Pulmonary artery endothelial cell (primary cell): ENCODE results near the gene NDST4. TPM values are rescaled to one million over a fixed set of nuclear protein-coding genes. Genes with fewer than 3 reads are reported as not detected.
"Not testable (repeated sequence)": the region's sequence is repeated elsewhere in the genome, so short reads cannot be mapped to it uniquely, and the experiment has no call there.

Experiments used
- DNase-seq: peaks from one replicate; pipeline ENCODE4 v3.0.0-alpha.2; 2011; ENCODE audit warnings: low read depth, low spot score
- total RNA-seq: library from RNA; depleted of rRNA; stranded (reverse); fragments of >200 nt; gene quantifications from 2 replicates; pipeline ENCODE4 v1.2.3, GENCODE V29; 2014

The NDST4 gene
- total RNA-seq, 1 donor from 2014 or later = not detected

DNA sequence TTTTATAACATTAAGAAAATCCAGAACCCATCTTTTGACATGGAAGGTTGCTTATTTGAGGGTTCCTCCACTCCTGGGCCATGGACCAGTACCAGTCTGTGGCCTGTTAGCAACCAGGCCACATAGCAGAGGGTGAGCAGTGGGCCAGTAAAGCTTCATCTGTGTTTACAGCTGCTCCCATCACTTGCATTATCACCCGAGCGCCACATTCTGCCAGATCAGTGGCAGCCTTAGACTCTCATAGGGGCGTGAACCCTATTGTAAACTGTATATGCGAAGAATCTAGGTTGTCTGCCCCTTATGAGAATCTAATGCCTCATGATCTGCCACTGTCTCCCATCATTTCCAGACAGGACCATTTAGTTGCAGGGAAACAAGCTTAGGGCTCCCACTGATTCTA, 58.6 kb downstream of the NDST4 start:
- no peak for DNase-seq

DNA sequence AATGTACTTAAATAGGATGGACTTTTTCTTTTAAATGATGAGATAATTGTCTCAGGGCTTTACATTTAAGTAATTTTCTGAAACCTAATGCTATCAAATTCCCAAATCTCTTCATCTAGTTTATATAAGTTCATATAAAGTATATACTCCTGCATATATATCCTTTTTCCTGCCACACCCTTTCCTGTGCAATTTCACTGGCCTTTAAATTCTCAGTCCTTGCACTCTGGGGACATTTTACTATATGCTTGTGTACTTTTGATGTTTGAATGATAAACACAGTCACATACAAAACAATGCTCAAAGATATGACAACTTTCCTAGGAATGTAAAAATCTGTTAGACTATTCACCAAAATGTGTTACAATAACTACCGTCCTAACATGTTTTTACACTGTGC, 60.1 kb downstream of the NDST4 start:
- no peak for DNase-seq

DNA sequence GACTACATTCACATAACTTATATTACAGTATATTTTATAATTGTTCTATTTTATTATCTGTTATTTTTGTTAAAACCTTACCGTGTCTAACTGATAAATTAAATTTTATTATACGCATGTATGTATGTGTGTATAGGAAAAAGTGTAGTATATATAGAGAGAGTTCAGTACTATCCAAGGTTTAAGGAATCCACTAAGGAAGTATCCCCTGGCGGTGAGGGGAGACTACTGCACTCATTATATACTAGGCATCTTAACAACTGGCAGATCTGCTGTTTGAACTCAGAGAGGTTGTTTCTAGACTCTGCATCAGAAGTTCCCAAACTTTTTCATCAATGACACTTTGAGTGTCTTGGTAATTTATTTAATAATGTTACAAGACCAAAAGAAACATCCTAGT, 70.9 kb downstream of the NDST4 start:
- DNase-seq = no peak

DNA sequence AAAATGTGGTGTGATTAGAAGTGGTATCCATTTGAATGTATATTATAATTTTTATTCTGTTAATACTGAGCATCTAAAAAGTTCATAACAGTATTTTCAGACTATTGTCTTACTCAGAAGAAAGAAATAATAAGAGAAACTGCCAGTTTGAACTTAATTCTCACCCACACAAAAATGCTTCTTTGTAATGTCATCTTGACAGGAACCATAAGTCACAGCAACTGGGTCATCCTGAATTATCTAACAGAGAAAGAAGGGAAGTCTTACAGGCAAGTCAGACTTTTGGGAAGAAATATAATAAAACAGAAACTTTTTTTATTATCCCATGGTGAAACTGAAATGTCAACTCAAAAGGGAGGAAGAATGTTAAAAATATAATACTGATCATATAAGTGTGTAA, 83.1 kb downstream of the NDST4 start:
- DNase-seq = no peak

DNA sequence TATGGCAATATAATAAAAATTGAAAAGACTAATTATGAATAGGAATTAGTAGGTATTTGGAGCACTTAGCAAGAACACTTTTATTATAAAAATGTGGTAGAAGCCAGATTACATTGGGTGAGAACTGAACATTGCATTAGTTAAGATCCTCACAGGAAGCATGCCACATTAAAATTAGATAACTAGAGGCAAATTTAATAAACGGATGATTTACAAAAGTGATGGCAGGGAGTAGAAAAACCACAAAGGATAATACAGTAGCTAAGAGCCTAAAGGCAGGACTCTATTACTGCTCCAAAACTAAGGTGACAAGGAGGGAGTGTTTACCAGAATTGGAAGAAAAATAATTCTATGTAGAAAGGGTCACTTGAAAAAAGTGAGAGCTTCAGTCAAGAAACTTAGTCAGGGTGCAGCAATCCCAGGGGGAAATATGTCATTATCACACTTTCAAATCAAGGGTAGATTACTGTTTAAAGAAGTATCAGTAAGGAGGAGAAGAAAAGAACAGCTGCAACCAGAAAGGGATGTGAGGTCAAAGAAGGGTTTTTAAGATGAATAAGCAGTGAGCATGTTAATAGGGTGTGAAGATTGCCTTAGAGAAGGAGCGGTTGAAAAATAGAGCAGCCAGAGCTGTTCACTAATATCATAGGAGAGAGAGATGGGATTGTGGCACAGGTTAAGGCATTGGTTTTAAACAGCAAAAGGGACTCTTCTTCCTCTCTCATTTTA, 84.6 kb downstream of the NDST4 start:
- DNase-seq = no peak

DNA sequence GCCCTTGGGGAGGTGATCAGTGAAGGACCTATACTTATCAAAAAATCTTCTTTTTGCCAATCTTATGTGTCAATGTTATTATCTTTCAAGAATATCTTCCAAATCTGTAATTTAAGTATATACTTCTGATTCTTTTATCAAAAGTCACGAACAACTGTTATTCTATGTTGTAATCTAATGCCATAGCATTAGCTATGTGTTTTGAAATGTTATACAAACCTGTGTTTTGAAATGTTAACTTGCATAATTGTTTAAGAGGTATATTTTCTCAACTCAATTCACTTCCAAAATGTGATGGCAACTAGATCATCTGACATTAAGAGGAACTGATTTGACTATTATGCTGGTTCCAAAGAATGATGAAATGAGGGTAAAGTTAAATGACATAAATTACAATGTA, 113.5 kb downstream of the NDST4 start:
- no peak for DNase-seq

DNA sequence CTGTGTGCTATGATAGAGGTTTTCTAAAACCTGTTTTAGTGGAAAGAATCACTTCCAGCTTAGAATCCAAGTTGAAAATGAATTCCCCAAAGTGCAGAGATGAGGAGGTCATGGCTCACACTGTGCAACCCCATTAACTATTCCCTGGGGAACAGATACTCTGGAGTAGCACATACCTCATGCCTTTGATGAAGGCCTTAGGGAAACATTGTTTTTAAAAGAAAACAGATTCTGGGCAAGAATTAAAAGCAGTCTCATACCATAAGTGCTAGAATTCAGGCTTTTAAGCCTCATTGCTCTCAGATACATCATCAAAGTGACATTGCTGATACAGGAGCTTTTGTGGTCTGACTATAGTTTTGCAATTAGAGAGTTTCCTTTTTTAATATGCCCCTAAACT, 115.1 kb downstream of the NDST4 start:
- no peak for DNase-seq

DNA sequence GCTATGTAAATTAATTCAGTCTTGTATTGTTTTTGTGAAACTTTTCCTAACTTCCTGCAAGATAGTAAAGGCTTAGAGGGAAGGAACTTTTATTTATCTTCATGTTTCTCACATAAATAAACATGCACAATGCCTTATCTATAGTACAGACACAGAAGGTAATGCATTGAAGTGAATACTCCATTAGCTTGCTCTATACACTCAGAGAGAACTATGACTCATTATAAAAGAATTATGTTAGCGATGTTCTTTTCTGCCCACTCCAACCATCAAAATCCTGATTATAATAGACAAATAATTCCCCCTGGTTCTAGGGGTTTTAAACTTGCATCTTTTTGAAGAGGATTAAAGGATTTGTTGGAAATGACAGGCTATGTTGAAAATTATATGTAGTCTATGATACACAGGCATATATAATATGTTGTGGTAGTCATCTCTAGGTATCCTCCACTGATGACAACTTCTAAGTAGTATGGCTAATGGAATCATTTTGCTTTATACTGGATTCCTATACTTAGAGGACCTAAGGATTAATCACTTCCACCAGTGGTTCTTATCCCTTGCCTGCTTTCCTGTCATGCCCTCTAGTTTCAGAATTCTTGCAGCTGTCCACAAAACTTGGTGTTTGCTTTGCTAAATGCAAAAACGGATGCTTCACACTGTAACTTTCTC, 115.7 kb downstream of the NDST4 start:
- DNase-seq = no peak

DNA sequence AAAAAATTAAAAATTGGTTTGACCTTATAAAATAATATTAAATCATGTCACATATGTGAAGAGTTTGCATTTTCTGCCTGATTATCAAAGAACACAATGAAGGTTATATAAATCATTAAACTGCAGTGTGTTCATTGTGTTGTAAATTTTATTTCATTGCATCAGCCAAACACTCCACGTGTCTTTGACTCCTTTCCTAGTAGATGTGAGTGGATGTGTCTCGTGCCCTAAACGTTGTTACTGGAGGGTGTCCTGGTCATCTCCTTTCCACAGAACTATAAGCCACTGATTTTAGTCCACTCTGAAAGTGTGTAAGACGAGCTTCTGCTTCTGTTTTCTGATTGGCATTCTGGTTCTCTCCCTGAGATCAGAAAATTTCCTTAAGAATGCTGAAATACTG, 127.3 kb downstream of the NDST4 start:
- DNase-seq = no peak

DNA sequence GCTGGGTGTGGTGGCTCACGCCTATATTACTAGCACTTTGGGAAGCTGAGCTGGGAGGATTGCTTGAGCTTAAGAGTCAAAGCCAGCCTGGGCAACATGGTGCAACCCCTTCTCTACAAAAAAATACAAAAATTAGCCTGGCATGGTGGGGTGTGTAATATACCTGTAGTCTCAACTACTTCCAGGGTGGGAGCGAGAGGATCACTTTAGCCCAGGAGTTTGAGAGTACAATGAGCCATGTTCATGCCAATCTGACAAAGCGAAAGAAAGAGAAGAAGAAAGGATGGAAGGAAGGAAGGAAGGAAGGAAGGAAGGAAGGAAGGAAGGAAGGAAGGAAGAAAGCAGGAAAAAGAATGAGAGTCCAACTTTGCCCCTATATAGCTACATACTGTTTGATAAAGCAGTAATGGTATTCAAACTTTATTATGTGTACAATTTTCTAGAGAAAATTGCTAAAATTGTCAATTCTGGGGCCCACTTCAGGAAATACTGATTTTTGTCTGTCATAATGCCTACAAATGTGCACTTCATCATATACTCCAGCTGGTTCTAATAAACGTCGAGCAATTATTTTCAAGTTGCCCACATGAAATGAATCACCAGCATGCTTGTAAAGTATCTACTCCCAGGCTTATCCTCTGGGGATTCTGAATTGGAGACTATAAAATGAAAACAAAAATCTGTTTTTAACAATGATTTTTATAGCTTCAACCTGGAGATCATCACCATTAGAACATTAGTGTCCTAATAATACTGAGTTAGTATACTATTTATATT, 132.3 kb downstream of the NDST4 start:
- no peak for DNase-seq

DNA sequence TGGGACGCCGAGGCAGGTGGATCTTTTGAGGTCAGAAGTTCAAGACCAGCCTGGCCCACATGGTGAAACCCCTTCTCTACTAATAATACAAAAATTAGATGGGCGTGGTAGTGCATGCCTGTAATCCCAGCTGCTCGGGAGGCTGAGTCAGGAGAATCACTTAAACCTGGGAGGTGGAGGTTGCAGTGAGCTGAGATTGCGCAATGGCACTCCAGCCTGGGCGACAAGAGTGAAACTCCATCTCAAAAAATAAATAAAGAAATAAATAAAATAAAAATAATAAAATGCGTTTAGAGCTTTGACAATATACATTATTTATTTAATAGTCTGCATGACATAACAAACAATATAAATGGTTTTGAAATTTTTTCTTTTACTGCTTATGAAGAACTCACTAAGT, 133.0 kb downstream of the NDST4 start:
- not testable (repeated sequence) for DNase-seq

DNA sequence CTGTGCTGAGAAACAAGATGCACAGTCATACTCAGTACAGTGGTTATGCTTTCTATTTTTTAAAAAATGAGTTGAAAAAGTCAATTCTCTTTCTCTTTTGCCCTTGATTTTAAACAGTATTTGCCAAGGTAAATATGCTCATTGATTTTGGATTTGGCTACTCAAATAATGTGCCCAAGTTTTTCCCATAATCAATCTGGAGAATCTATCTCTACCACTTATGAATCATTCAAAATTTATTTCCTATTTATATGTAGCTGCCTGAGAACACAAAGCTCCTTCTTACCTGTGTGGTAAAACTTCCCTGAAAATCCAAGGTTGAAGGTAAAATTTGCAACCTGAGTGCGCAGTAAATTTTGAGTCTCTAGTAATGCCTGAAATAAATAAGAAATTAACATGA, 136.5 kb downstream of the NDST4 start:
- DNase-seq = no peak

DNA sequence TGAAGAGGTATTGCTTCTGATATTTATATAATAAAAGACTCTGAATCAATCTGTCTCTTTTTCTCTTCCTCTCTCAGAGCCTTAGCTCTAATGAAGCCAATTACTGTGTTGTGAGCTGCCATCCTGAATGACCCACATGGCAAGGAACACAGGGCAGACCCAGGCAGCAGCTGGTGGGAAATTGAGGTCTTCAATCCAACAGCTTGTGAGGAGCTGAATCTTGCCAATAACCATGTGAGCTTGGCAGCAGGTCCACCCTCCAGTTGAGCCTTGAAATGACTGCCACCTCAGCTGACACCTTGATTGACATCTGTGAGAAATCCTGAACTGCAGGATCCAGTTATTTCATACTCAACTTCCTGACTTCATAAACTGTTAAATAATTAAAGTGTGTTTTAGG, 149.4 kb downstream of the NDST4 start:
- DNase-seq = no peak

DNA sequence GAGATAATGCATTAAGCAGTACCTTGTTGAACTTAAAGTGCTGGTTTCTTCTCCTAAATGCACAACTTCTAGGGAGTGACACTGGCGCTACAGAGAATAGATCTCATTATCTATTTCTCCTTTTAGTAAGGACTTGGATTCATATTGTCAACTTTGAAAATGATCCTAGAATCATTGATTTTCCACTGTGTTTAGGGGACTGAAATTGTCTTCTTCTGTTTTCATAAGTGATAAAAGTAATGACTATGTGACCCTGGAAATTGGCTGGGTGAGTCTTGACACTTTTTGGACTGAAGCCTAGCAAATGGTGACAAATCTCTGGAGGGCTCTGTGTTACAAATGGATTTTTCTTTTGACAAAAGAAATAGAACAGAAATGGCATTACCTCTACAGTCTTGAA, 167.8 kb downstream of the NDST4 start:
- no peak for DNase-seq

DNA sequence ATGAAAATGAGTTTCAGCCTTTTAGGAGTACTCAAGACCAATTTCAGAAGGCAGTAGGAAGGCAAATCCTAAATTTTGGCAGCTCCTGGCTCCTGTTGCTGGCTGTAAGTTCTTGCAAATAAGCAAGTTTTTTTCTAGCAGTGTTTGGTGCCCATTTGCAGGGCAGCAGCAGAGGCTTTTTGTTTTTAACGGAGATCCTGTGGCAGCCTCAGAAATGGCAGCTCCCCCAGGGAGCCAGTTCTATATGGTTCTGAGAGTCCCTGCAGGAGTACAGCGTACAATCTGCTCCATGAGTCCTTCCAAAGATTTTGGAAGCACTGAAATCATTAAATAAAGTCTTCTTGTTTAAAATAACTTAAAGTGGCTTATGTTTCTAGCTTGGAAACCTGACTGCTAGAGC, 171.9 kb downstream of the NDST4 start:
- DNase-seq = no peak

DNA sequence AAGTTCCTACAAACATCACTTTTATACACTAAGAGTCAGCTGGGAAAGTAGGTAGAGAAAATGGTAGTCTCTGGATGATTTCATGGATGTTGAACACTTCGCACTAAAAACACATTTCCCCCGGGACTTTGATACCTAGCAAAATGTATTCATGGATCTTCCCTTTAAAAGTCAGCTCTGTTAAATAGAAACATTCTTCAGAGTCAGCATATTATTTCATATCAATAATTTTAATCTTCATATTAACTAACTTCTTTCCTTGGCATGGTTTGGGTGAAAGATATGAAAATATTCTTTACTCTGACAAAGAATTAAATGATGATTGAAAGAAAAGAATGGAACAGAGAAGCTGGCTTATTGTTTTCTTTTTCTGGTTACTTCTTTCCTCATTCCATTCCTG, 185.5 kb downstream of the NDST4 start:
- DNase-seq = no peak

DNA sequence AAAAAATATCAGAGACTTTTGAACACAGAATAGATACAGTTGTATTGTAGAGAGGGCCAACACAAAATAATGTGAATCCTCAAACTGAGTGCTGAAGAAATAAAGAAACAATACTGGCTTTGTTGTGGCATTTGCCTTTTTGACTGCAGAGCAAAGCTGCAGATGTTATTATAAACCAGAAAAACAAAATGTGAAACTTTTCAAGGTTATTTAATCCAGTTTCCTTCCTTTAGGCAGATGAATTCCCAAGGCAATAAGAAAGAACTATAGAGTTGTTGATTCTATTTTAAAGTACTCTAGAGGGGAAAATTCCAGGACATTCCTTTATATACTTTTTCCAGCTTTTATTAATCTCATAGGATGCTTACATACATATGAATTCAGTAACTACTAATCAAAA, 186.8 kb downstream of the NDST4 start:
- no peak for DNase-seq

DNA sequence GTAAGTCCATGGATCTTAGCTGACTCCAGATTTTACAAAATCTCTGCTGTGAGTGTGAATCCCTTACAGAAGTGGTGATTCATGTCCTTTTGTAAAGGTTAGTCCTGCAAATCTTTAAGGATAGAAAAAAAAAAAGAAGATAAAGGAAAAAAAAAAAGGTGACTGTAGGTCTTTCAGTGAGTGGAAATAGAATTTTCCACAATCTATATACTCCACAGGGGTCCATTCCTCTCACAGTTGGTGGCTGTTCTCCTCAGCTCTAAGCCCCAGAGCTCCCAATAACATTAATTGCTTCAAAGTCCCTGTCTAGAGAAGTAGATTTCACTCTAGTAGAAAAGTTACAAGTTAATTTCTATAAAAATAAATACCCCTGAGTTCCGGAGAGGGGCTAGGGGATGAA, 189.1 kb downstream of the NDST4 start:
- no peak for DNase-seq

DNA sequence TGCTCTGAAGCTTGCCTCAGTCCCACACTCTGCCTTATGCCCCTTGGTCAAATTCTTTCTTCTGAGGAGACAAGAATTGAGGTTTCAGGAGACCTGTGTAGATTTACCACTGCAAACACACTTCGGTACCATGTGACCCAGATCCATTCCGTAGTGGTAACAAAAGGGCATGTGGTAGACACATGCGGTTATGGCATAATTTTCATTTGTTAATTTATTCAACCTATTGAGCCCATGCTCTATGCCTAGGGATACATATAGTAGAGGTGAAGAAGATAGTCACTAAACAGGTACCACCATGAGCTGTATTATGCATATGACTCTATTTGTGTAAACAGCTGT, 190.9 kb downstream of the NDST4 start:
- no peak for DNase-seq

DNA sequence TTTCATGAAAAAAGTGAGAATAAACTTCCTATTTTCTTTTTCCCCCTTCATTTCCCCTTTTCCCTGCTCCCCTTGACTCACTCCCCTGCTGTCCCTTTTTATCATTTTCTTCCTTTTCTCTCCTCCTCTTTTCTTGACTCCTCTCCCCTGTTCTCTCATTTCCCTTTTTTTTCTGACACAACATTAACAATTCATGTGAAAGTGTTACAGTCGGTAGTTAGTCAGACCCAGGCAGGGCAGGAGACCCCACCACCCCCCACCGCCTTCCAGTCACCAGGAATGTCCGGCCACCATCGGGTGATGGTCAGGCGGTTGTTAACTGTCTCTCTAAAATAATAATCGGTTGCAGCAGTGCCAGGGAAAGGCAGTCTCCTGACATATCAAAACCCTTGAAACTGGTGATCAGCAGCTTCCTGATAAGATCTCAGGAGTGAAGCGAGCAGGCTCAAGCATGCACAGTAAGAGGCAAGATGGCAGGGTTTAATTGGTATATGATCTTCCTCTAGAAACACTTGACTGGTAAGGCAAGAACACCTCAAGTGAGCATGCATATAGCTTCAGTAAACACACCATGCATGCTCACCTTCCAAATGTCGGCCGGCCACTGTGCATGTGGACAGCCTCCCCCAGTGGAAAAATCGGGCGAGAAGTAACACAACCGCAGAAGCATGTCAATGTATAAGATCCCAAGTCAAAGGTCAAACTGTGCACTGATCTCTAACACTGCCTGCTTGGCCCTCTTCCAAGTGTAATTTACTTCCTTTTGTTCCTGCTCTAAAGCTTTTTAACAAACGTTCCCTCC, 191.4 kb downstream of the NDST4 start:
- no peak for DNase-seq

DNA sequence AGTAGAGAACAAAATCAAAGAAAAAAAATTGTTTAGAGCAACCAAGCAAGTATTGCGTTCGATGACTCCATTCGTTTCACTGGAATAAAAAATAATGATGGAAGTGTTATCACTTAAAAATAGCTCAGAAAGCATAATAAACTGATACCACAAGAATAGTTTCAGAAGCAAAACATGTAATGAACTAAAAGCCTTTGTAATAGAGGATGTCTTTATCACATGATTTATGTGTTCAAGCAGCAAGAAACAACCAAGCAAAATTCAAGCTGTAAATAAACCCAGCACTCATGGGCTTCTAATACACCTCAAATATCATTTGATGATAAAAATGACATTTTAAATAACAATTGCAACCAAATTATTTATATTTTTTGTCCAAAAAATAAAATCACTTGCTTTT, 192.2 kb downstream of the NDST4 start:
- no peak for DNase-seq

DNA sequence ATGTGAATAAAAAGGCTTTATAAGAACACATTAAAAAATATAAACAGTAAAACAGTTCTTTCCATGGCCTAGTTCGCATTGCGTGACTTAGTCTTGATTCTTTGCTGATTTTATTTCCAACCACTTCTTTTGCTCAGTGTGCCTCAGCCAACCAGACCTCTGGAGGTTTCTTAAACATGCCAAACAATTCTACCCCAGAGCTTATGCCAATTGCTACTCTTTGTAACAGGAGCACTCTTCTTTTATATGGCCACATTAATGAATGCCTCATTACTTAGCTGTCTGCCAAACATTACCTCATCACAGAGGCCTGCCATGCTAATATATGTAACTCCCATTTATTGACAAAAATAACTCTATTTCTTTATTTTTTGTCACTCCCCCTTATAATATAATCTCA, 202.3 kb downstream of the NDST4 start:
- DNase-seq = no peak
